Peyer's patch (tissue), 4 donors: ENCODE results near the gene LRRC75A. TPM values are rescaled to one million over a fixed set of nuclear protein-coding genes. Genes with fewer than 3 reads are reported as not detected.
"Not testable (repeated sequence)": the region's sequence is repeated elsewhere in the genome, so short reads cannot be mapped to it uniquely, and the experiment has no call there.

Experiments used
- DNase-seq, 3 donors: peaks; one replicate each; pipeline ENCODE4 v3.0.0-alpha.2; 2017 to 2019
- H3K27ac ChIP-seq, 4 donors: fragments of 200-600 bp; sonication (generic); one replicate each; pipeline ENCODE4 v1.5.1; 2016 to 2019
- H3K27me3 ChIP-seq, 2 donors: fragments of 200-600 bp; sonication (generic); one replicate each; pipeline ENCODE4 v1.5.1; 2019
- H3K36me3 ChIP-seq, 3 donors: fragments of 200-600 bp; sonication (generic); one replicate each; pipeline ENCODE4 v1.5.1; 2016 to 2019
- H3K4me1 ChIP-seq, 4 donors: fragments of 200-600 bp; sonication (generic); one replicate each; pipeline ENCODE4 v1.5.1; 2016 to 2019
- H3K4me3 ChIP-seq, 4 donors: fragments of 200-600 bp; sonication (generic); 1 replicate in 3 of 4; 2 replicates in 1 of 4; pipeline ENCODE4 v1.5.1; 2016 to 2019; ENCODE audit warnings: mild to moderate bottlenecking in 1 of 4
- H3K9me3 ChIP-seq, 4 donors: fragments of 200-600 bp; sonication (generic); one replicate each; pipeline ENCODE4 v1.5.1; 2016 to 2019; ENCODE audit warnings: mild to moderate bottlenecking in 1 of 4
- CTCF ChIP-seq, 6 experiments: fragments of 450-650 bp in 4 of 6; fragments of 200-600 bp in 2 of 6; sonication (generic) in 1 of 6; IDR thresholded peaks; one replicate each; pipeline ENCODE4 v1.5.1; 2017 to 2019; ENCODE audit warnings: antibody characterized with exemption in 6 of 6, mild to moderate bottlenecking in 3 of 6, moderate library complexity in 1 of 6
- POLR2A ChIP-seq, 2 donors: fragments of 450-650 bp; IDR thresholded peaks; one replicate each; pipeline ENCODE4 v1.5.1; 2017; ENCODE audit warnings: antibody characterized with exemption in 2 of 2, mild to moderate bottlenecking in 2 of 2, moderate library complexity in 2 of 2
- total RNA-seq, 4 donors: library from RNA; depleted of rRNA; stranded (reverse); fragments of >200 nt; gene quantifications; one replicate each; pipeline ENCODE4 v1.1.0, GENCODE V29; 2016

LRRC75A gene
- total RNA-seq, 4 donors from 2014 or later, result 48.7 to 213 (median 187) TPM

- peaks cover 0 to 71% (median 0%) of the 10 kb centered on the region in 3 donors for H3K36me3 ChIP-seq
- H3K4me3 ChIP-seq, result no peak overlapping the region
- DNase-seq, result no peak
- H3K27ac ChIP-seq, result peak overlapping the region in 2 of 4 donors; percentile 32 to 33
- TF ChIP-seq CTCF (IDR thresholded peaks at IDR 0.05) (no peak), POLR2A (IDR thresholded peaks at IDR 0.05) (no peak)
- H3K4me1 ChIP-seq, result peaks cover 0 to 66% (median 4%) of the 10 kb centered on the region in 4 donors
- H3K9me3 ChIP-seq, result no peaks in the 10 kb centered on the region
- H3K27me3 ChIP-seq, result no peaks in the 10 kb centered on the region
These were observed 47.6 kb downstream of the LRRC75A start for GRCh38 chr17:16444258-16444886.

GRCh38 chr17:16443511-16444257 lies 48.3 kb downstream of the LRRC75A start:
- Histone ChIP-seq H3K4me1 (peaks cover 0 to 66% (median 4%) of the 10 kb centered on the region in 4 donors), H3K9me3 (no peaks in the 10 kb centered on the region), H3K36me3 (peaks cover 0 to 64% (median 0%) of the 10 kb centered on the region in 3 donors), H3K4me3 (no peak overlapping the region), H3K27ac (peak overlapping the region in 1 of 4 donors; percentile 28), H3K27me3 (no peaks in the 10 kb centered on the region)
- no peak for DNase-seq
- TF ChIP-seq CTCF (IDR thresholded peaks at IDR 0.05) (no peak), POLR2A (IDR thresholded peaks at IDR 0.05) (no peak)

GRCh38 chr17:16442594-16443510 lies 49.1 kb downstream of the LRRC75A start:
- TF ChIP-seq POLR2A (IDR thresholded peaks at IDR 0.05) (no peak), CTCF (IDR thresholded peaks at IDR 0.05) (no peak)
- DNase-seq, result no peak
- Histone ChIP-seq H3K9me3 (no peaks in the 10 kb centered on the region), H3K27me3 (no peaks in the 10 kb centered on the region), H3K36me3 (peaks cover 0 to 57% (median 0%) of the 10 kb centered on the region in 3 donors), H3K4me1 (peaks cover 0 to 70% (median 4%) of the 10 kb centered on the region in 4 donors), H3K27ac (no peak overlapping the region), H3K4me3 (no peak overlapping the region)

- peaks cover 0 to 50% (median 0%) of the 10 kb centered on the region in 3 donors for H3K36me3 ChIP-seq
- TF ChIP-seq POLR2A (IDR thresholded peaks at IDR 0.05) (no peak), CTCF (IDR thresholded peaks at IDR 0.05) (no peak)
- H3K4me3 ChIP-seq, result no peak overlapping the region
- DNase-seq, result no peak
- peaks cover 0 to 70% (median 4%) of the 10 kb centered on the region in 4 donors for H3K4me1 ChIP-seq
- H3K27ac ChIP-seq, result no peak overlapping the region
- no peaks in the 10 kb centered on the region for H3K27me3 ChIP-seq
- H3K9me3 ChIP-seq, result no peaks in the 10 kb centered on the region
These were observed 49.9 kb downstream of the LRRC75A start for GRCh38 chr17:16442141-16442540.

GRCh38 chr17:16440901-16441629 lies 50.9 kb downstream of the LRRC75A start:
- Histone ChIP-seq H3K27ac (no peak overlapping the region), H3K36me3 (peaks cover 0 to 43% (median 0%) of the 10 kb centered on the region in 3 donors), H3K27me3 (no peaks in the 10 kb centered on the region), H3K9me3 (no peaks in the 10 kb centered on the region), H3K4me3 (peak overlapping the region in 1 of 4 donors; percentile 86), H3K4me1 (peaks cover 0 to 65% (median 4%) of the 10 kb centered on the region in 4 donors)
- no peak for DNase-seq
- TF ChIP-seq POLR2A (IDR thresholded peaks at IDR 0.05) (no peak), CTCF (IDR thresholded peaks at IDR 0.05) (no peak)

GRCh38 chr17:16440354-16440753 lies 51.6 kb downstream of the LRRC75A start:
- H3K4me3 ChIP-seq, result peak overlapping the region in 3 of 4 donors; percentile 68 to 95 (median 86)
- peaks cover 0 to 43% (median 0%) of the 10 kb centered on the region in 3 donors for H3K36me3 ChIP-seq
- DNase-seq, H3K9me3 ChIP-seq, H3K27me3 ChIP-seq: not testable (repeated sequence)
- peak overlapping the region; percentile 25 to 90 (median 82) for H3K27ac ChIP-seq
- peaks cover 0 to 58% (median 4%) of the 10 kb centered on the region in 4 donors for H3K4me1 ChIP-seq
